AG08395 (cell line): ENCODE data around the gene EME1.
"Not testable (repeated sequence)": the region's sequence is repeated elsewhere in the genome, so short reads cannot be mapped to it uniquely, and the experiment has no call there.

Experiments
- DNase-seq: peaks from one replicate; pipeline ENCODE4 v3.0.0; 2012; ENCODE audit warnings: mixed read lengths, low spot score

Gene EME1

GRCh38 chr17:50372758-50373556 lies at the start of gene EME1, which contains the start of gene MRPL27:
EME1 (plus strand) TSS chr17:50373229; CDS start chr17:50375209, 1,980 bp downstream.
MRPL27 (minus strand) TSS chr17:50373184; CDS start chr17:50373170, 14 bp downstream.
- peak; percentile 94 for DNase-seq

- DNase-seq, result no peak
Measured at GRCh38 chr17:50325906-50326305, 47.1 kb upstream of the EME1 start.

- DNase-seq, result no peak
Measured at GRCh38 chr17:50326831-50327364, 46.1 kb upstream of the EME1 start.

- DNase-seq, result no peak
Measured at GRCh38 chr17:50328363-50329325, 44.4 kb upstream of the EME1 start.

GRCh38 chr17:50329716-50330115 lies 43.3 kb upstream of the EME1 start:
- DNase-seq, result no peak

- DNase-seq, result no peak
Measured at GRCh38 chr17:50330151-50330775, 42.8 kb upstream of the EME1 start.

- peak; percentile 82 for DNase-seq
Measured at GRCh38 chr17:50331085-50331791, 41.8 kb upstream of the EME1 start.

- no peak for DNase-seq
Measured at GRCh38 chr17:50332196-50332595, 40.8 kb upstream of the EME1 start.

- not testable (repeated sequence) for DNase-seq
Measured at GRCh38 chr17:50333291-50334057, 39.6 kb upstream of the EME1 start.

GRCh38 chr17:50337956-50338355 lies 35.1 kb upstream of the EME1 start:
- DNase-seq, result no peak

GRCh38 chr17:50338645-50339044 lies 34.4 kb upstream of the EME1 start:
- DNase-seq, result no peak

GRCh38 chr17:50339381-50339780 lies 33.6 kb upstream of the EME1 start:
- no peak for DNase-seq

GRCh38 chr17:50344731-50345365 lies 28.2 kb upstream of the EME1 start:
- DNase-seq, result no peak

GRCh38 chr17:50345432-50346312 lies 27.4 kb upstream of the EME1 start, which contains the start of gene XYLT2:
XYLT2 (plus strand) TSS chr17:50346126; CDS start chr17:50346141, 15 bp downstream.
- peak; percentile 98 for DNase-seq

GRCh38 chr17:50346313-50347116 lies 26.5 kb upstream of the EME1 start:
- DNase-seq, result no peak

GRCh38 chr17:50347117-50347893 lies 25.7 kb upstream of the EME1 start:
- DNase-seq, result no peak

- DNase-seq, result no peak
Measured at GRCh38 chr17:50347894-50348291, 25.1 kb upstream of the EME1 start.
